SK-N-MC (cell line): ENCODE data around the gene ANKS1B.

Experiments
- EZH2 ChIP-seq: fragments of 200-600 bp; sonication (generic); IDR thresholded peaks from one replicate; pipeline ENCODE4 v1.6.1; 2017; ENCODE audit warnings: antibody characterized with exemption
- FOXP2 ChIP-seq: optimal IDR thresholded peaks from 2 replicates; pipeline ENCODE3; 2011; ENCODE audit warnings: mild to moderate bottlenecking, moderate library complexity; ENCODE audit not compliant: insufficient read depth; ENCODE audit errors: extremely low read length, control extremely low read depth
- POLR2AphosphoS5 ChIP-seq: IDR thresholded peaks from 2 replicates; pipeline ENCODE4 v1.6.1; 2012; ENCODE audit warnings: mild to moderate bottlenecking, low read depth, low read length, borderline replicate concordance

DNA sequence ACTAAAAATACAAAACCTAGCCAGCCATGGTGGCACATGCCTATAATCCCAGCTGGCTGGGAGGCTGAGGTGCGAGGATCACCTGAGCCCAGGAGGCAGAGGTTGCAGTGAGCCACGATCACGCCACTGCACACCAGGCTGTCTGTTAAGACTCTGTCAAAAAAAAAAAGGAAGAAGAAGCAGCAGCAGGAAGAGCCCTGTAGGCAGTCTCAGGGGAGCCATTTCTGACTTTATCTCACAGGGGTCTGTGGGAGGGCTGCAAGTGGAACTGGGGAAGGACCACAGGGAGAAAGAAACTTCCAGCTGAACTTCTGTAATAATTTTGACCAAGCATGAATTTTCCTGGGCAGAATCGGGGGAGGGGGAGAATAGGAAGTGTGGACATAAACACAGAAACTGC is 304.5 kb downstream of the ANKS1B start:
- TF ChIP-seq POLR2AphosphoS5 (no peak), EZH2 (no peak), FOXP2 (no peak)
